ENCODE results near the gene BRIP1. TPM values are rescaled to one million over a fixed set of nuclear protein-coding genes. Genes with fewer than 3 reads are reported as not detected.

BRIP1 gene
- total RNA-seq, 2 donors from 2014 or later, result 1.5 to 2.3 TPM

- H3K9me3 ChIP-seq (ENCODE audit: control insufficient read depth, low read length, poor library complexity, severe bottlenecking), result no peaks in the 10 kb centered on the region
- ATAC-seq (no peak), DNase-seq (no peak)
- Mint-ChIP-seq H3K27ac (no peak overlapping the region), H3K36me3 (ENCODE audit: low read depth) (peaks cover 7% of the 10 kb centered on the region), H3K4me3 (no peak overlapping the region), H3K27me3 (no peaks in the 10 kb centered on the region), H3K4me1 (peaks cover 3% of the 10 kb centered on the region)
These were observed 10.5 kb downstream of the BRIP1 start for GRCh38 chr17:61852857-61853256.

DNA sequence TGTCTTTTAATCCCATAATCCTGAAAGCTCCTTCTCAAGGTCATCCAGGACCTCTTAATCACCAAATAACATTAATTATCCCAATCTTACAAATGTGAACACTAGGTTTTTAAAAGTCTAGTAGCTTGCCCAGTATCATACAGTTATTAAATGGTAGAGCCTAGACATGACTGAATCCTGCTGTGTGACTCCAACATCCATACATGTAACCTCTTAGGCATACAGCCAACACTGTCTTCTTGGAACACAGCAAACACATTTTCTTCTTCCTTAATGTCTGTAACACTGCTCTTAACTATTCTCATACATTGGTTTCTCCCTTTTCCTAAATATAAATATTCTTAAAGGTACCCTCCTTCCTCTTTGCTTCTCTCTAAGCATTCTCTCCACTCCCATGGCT is 13.7 kb downstream of the BRIP1 start:
- Mint-ChIP-seq H3K4me1 (no peaks in the 10 kb centered on the region), H3K27me3 (no peaks in the 10 kb centered on the region), H3K4me3 (no peak overlapping the region), H3K36me3 (ENCODE audit: low read depth) (peaks cover 3% of the 10 kb centered on the region), H3K27ac (no peak overlapping the region)
- ATAC-seq, result no peak
- H3K9me3 ChIP-seq (ENCODE audit: control insufficient read depth, low read length, poor library complexity, severe bottlenecking), result no peaks in the 10 kb centered on the region
- no peak for DNase-seq

GRCh38 chr17:61848896-61849295 is 14.4 kb downstream of the BRIP1 start:
- DNase-seq (no peak), ATAC-seq (no peak)
- Mint-ChIP-seq H3K36me3 (ENCODE audit: low read depth) (peaks cover 3% of the 10 kb centered on the region), H3K4me3 (no peak overlapping the region), H3K27ac (no peak overlapping the region), H3K4me1 (no peaks in the 10 kb centered on the region), H3K27me3 (no peaks in the 10 kb centered on the region)
- no peaks in the 10 kb centered on the region for H3K9me3 ChIP-seq (ENCODE audit: control insufficient read depth, low read length, poor library complexity, severe bottlenecking)

DNA sequence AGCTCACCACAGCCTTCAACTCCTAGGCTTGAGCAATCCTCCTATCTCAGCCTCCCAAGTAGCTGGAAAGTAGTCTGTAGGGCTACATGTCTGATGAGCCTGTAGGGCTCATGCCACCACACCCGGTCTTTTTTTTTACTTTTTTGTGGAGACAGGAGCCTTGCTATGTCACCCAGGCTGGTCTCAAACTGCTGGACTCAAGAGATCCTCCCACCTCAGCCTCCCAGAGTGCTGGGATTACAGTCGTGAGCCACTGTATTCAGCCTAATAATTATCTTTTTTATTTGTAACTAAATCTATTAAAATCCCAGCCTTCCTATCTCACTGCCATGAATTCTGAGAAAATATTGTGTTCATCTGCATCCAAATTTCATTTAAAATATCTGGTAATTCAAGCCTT is 15.1 kb downstream of the BRIP1 start:
- Mint-ChIP-seq H3K4me3 (no peak overlapping the region), H3K27ac (no peak overlapping the region), H3K36me3 (ENCODE audit: low read depth) (peaks cover 3% of the 10 kb centered on the region), H3K4me1 (no peaks in the 10 kb centered on the region), H3K27me3 (no peaks in the 10 kb centered on the region)
- no peak for ATAC-seq
- no peak for DNase-seq
- no peaks in the 10 kb centered on the region for H3K9me3 ChIP-seq (ENCODE audit: control insufficient read depth, low read length, poor library complexity, severe bottlenecking)

DNA sequence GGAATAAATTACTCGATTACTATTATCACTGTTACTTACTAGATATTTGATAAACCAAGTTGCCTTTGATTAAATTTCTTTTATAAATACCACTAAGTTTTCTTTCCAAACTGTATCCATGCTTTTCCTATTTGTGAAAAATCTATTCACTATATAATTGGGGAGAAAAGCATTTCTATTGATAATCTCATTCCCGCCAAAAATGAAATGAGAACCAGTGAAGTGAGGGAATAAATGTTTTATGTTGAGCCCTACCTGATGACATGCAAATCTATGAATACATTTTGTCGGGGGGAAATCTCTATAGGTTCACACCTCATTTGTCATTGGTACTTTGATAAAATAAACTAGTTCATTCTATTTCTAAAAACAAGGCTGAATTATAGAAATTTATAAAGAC is 15.7 kb downstream of the BRIP1 start:
- no peak overlapping the region for H3K4me3 Mint-ChIP-seq
- no peaks in the 10 kb centered on the region for H3K9me3 ChIP-seq (ENCODE audit: control insufficient read depth, low read length, poor library complexity, severe bottlenecking)
- H3K27ac Mint-ChIP-seq, result no peak overlapping the region
- DNase-seq, result no peak
- H3K4me1 Mint-ChIP-seq, result no peaks in the 10 kb centered on the region
- no peak for ATAC-seq
- no peaks in the 10 kb centered on the region for H3K36me3 Mint-ChIP-seq (ENCODE audit: low read depth)
- H3K27me3 Mint-ChIP-seq, result no peaks in the 10 kb centered on the region

GRCh38 chr17:61846761-61847375 is 16.5 kb downstream of the BRIP1 start:
- no peak overlapping the region for H3K4me3 Mint-ChIP-seq
- H3K36me3 Mint-ChIP-seq (ENCODE audit: low read depth), result no peaks in the 10 kb centered on the region

DNA sequence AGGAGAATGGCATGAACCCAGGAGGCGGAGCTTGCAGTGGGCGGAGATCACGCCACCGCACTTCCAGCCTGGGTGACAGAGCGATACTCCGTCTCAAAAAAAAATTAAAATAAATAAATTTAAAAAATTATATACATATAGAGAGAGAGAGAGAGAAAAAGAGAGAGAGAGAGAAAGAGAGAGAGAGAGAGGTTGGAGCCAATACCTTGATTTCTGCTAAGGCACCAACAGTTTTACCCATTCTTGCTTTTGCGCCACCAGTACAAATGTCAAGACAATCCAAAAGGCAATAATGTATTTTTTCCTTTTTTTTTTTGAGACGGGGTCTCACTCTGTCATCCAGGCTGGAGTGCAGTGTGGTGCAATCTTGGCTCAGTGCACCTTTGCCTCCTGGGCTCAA is 17.2 kb downstream of the BRIP1 start:
- Mint-ChIP-seq H3K36me3 (ENCODE audit: low read depth) (no peaks in the 10 kb centered on the region), H3K4me3 (no peak overlapping the region), H3K27ac (no peak overlapping the region), H3K27me3 (no peaks in the 10 kb centered on the region), H3K4me1 (no peaks in the 10 kb centered on the region)
- no peak for DNase-seq
- ATAC-seq, result no peak
- no peaks in the 10 kb centered on the region for H3K9me3 ChIP-seq (ENCODE audit: control insufficient read depth, low read length, poor library complexity, severe bottlenecking)

More at GRCh38 chr17:61846761-61847375, 16.5 kb downstream of the BRIP1 start:
- ATAC-seq (no peak), DNase-seq (no peak)
- H3K27me3 Mint-ChIP-seq, result no peaks in the 10 kb centered on the region
- no peaks in the 10 kb centered on the region for H3K9me3 ChIP-seq (ENCODE audit: control insufficient read depth, low read length, poor library complexity, severe bottlenecking)
- no peak overlapping the region for H3K27ac Mint-ChIP-seq
- no peaks in the 10 kb centered on the region for H3K4me1 Mint-ChIP-seq

DNA sequence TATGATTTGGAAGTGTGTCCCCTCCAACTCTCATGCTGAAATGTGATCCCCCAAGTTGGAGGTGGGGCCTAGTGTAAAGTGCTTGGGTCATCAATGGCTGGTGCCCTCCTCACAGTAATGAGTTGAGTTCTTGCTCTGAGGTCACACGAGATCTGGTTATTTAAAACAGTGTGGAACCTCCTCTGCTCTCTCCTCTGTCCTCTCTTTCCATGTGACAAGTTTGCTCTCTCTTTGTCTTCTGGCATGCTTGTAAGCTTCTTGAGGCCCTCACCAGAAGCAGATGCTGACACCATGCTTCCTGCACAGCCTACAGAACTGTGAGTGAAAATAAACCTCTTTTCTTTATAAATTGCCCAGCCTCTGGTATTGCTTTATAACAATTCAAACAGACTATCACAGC is 19.9 kb downstream of the BRIP1 start:
- DNase-seq (no peak), ATAC-seq (no peak)
- no peaks in the 10 kb centered on the region for H3K27me3 Mint-ChIP-seq
- H3K9me3 ChIP-seq (ENCODE audit: control insufficient read depth, low read length, poor library complexity, severe bottlenecking), result no peaks in the 10 kb centered on the region
- H3K36me3 Mint-ChIP-seq (ENCODE audit: low read depth), result no peaks in the 10 kb centered on the region
- H3K4me3 Mint-ChIP-seq, result no peak overlapping the region
- H3K27ac Mint-ChIP-seq, result no peak overlapping the region
- H3K4me1 Mint-ChIP-seq, result peaks cover 2% of the 10 kb centered on the region

- Mint-ChIP-seq H3K27ac (no peak overlapping the region), H3K36me3 (ENCODE audit: low read depth) (no peaks in the 10 kb centered on the region), H3K4me3 (no peak overlapping the region), H3K4me1 (peaks cover 2% of the 10 kb centered on the region), H3K27me3 (no peaks in the 10 kb centered on the region)
- H3K9me3 ChIP-seq (ENCODE audit: control insufficient read depth, low read length, poor library complexity, severe bottlenecking), result no peaks in the 10 kb centered on the region
- DNase-seq, result no peak
- no peak for ATAC-seq
These were observed 20.4 kb downstream of the BRIP1 start for GRCh38 chr17:61842899-61843298.

- DNase-seq (no peak), ATAC-seq (no peak)
- Mint-ChIP-seq H3K4me3 (no peak overlapping the region), H3K4me1 (peaks cover 2% of the 10 kb centered on the region), H3K36me3 (ENCODE audit: low read depth) (no peaks in the 10 kb centered on the region), H3K27me3 (no peaks in the 10 kb centered on the region), H3K27ac (no peak overlapping the region)
- no peaks in the 10 kb centered on the region for H3K9me3 ChIP-seq (ENCODE audit: control insufficient read depth, low read length, poor library complexity, severe bottlenecking)
These were observed 24.0 kb downstream of the BRIP1 start for GRCh38 chr17:61839300-61839786.

DNA sequence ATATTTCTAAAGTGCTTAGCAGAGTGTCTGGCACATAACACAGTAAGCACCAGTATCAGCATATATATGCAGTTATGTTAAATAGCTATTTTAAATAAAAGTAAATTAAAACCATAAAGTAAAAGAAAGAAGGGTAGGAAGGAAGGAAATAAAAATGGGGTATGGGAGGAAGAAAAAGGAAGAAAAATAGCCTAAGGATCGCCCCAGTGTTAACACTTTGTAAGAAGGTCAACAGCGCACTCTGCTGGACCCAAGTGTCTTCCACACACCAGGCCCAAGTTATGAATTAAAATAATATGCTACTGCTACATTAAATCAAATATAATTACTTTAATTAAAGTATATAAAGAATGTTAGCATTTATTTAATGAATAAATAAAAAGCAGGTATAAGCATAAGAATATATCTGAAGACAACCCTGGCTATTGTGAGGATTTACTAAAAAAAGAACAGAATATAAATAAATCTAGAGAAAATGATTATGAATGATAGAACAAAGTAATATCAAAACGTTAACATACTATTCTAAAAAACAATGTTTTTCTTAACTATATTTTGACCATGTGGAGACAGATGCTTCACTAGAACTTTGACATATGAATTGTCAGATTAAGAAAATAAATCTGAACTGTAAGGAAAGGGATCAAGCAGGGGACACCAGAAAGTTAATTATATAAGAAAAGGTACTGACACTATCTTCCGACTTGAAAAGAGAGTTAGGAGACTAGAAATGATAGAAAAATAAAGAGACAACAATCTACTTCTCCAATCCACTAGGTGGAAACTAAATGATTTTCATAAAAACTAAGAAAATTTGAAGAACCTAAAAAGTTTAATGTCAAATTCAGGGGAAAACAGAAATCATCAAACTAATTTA is 25.9 kb downstream of the BRIP1 start:
- Mint-ChIP-seq H3K4me1 (peaks cover 2% of the 10 kb centered on the region), H3K4me3 (no peak overlapping the region), H3K27ac (no peak overlapping the region), H3K36me3 (ENCODE audit: low read depth) (no peaks in the 10 kb centered on the region), H3K27me3 (no peaks in the 10 kb centered on the region)
- DNase-seq (peak; percentile 27 to 30 (median 28)), ATAC-seq (peak; percentile 60)
- H3K9me3 ChIP-seq (ENCODE audit: control insufficient read depth, low read length, poor library complexity, severe bottlenecking), result no peaks in the 10 kb centered on the region

GRCh38 chr17:61836266-61837174 is 26.8 kb downstream of the BRIP1 start:
- Mint-ChIP-seq H3K27me3 (no peaks in the 10 kb centered on the region), H3K4me1 (peaks cover 2% of the 10 kb centered on the region), H3K27ac (no peak overlapping the region), H3K4me3 (no peak overlapping the region), H3K36me3 (ENCODE audit: low read depth) (no peaks in the 10 kb centered on the region)
- no peak for ATAC-seq
- no peaks in the 10 kb centered on the region for H3K9me3 ChIP-seq (ENCODE audit: control insufficient read depth, low read length, poor library complexity, severe bottlenecking)
- no peak for DNase-seq

- H3K9me3 ChIP-seq (ENCODE audit: control insufficient read depth, low read length, poor library complexity, severe bottlenecking), result no peaks in the 10 kb centered on the region
- DNase-seq (no peak), ATAC-seq (no peak)
- no peak overlapping the region for H3K27ac Mint-ChIP-seq
- H3K4me3 Mint-ChIP-seq, result no peak overlapping the region
- H3K36me3 Mint-ChIP-seq (ENCODE audit: low read depth), result no peaks in the 10 kb centered on the region
- H3K4me1 Mint-ChIP-seq, result no peaks in the 10 kb centered on the region
- no peaks in the 10 kb centered on the region for H3K27me3 Mint-ChIP-seq
These were observed 27.7 kb downstream of the BRIP1 start for GRCh38 chr17:61835606-61836005.

Measured in T-helper 17 cell (primary cell).